GM12874 (cell line): ENCODE results near the gene TEX54.

Experiments used
- TF ChIP-seq, protein P1 (sequence below): IDR thresholded peaks from 2 replicates; pipeline ENCODE4 v1.5.1; 2011; ENCODE audit warnings: low read depth, mild to moderate bottlenecking, control low read depth, low read length, moderate library complexity; ENCODE audit not compliant: insufficient read depth

TEX54 gene

DNA sequence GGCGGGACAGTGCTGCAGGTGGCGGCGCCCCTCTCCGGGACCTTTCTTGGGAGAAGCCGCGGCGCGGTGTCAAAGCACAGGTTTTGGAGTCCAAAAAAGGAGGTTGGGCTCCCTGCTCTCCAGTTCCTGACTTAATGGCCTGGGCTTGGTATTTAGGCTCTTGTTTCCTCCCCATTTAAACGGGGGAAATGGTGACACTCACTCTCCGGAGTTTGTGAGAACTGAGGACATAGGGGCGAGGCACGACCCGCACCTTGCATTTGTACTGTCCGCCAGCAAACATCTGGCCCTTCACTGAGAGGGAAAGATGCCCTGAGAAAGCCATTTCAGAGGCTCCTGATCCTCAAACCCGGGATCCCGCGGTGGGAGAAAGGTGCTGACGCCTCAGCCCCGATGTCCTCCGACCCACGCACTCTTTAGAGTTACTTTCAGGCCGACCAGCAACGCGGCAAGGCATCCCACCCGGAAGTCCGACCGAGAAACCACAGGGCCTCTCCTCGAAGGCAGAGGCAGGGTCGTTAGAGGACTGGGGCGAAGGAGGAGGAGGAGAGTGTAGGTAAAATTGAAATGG lies 9.6 kb upstream of the TEX54 start:
- TF ChIP-seq, protein P1, sequence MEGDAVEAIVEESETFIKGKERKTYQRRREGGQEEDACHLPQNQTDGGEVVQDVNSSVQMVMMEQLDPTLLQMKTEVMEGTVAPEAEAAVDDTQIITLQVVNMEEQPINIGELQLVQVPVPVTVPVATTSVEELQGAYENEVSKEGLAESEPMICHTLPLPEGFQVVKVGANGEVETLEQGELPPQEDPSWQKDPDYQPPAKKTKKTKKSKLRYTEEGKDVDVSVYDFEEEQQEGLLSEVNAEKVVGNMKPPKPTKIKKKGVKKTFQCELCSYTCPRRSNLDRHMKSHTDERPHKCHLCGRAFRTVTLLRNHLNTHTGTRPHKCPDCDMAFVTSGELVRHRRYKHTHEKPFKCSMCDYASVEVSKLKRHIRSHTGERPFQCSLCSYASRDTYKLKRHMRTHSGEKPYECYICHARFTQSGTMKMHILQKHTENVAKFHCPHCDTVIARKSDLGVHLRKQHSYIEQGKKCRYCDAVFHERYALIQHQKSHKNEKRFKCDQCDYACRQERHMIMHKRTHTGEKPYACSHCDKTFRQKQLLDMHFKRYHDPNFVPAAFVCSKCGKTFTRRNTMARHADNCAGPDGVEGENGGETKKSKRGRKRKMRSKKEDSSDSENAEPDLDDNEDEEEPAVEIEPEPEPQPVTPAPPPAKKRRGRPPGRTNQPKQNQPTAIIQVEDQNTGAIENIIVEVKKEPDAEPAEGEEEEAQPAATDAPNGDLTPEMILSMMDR: no peak

DNA sequence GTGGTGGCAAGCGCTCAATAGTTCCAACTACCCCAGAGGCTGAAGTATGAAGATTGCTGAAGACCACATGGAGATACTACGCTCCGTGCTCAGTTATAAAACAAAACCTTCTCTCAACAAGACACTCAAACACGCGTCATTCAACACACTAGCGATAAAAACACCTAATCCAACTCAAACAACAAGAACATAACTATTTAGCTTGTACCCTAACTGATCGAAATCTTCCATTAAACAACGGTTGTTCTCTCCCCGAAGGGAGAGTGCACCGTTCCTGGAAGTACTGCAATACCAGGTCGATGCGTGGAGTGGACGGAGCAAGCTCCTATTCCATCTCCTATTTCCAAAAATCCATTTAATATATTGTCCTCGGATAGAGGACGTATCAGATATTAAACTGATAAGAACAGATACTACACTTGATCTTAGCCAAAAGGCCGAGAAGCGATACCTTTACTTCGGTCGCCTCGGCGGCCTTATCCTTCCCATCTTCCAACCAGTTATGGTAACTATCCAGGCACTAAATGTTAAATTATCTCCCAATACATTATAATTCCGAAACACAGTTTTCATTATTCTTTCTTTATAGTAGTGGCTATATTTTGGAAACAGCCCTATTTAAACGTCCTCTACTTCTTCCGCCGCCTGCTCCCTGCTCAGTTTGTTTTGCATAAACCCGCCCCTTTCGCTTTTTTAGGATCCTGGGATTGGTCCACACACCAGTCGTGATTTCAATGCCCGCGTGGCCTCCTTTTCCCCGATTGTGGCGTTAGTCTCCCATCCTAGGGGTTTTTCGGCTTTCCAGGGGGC lies 8.9 kb upstream of the TEX54 start:
- TF ChIP-seq, protein P1: no peak

DNA sequence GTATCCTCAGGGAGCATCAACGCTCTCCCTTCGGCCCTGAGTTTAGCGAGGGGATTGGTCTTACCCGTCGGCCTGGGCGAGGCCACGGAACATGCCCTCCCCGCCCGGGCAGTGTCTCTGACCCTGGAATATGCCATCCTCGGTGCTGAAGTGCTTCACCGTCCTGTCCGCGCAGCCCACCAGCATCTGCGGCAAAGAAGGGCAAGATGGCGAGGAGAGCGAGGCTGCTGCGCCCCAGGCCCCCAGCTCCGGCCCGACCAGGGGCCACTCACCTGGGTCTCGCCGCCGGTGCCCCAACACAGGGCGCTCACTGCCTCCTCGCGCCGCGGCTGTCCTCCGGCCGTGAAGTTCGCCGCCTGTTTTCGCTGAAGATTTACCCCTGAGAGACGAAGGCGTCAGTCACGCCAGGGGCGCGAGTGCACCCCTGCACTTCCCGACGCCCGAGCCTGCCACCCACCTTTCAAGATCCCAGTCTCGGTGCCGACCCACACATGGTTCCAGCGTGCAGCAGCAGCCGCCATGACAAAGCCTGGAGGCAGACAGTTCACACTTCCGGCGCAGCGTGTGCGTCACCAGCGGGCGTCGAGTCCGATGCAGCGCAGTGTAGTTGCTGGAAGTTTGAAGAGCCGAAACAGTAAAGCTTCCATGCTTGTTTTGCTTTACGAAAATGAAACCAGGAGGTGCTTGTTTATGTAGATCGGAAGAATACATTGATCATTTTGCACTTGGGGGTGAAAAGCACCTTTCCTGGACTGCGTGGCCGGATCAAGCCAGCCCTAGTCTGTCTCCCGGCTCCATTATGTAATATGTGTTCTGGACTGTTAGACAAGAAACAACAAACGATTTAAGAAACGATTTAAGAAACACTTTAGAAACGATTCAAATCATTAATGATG lies 6.7 kb upstream of the TEX54 start, which contains the start of gene WDR74:
WDR74 (minus strand) TSS at position 541 of the 896 bp plus-strand sequence; CDS start at position 521, 20 bp downstream.
- TF ChIP-seq, protein P1: no peak

GRCh38 chr11:62835336-62835735 lies 2.7 kb upstream of the TEX54 start:
- TF ChIP-seq, protein P1: no peak

- TF ChIP-seq, protein P1: no peak
Measured at GRCh38 chr11:62831520-62832335, 913 bp downstream of the TEX54 start, which contains the start of gene STX5. TSS of gene STX5 (minus strand) at chr11:62832051. CDS start at chr11:62831243, 808 bp downstream.

DNA sequence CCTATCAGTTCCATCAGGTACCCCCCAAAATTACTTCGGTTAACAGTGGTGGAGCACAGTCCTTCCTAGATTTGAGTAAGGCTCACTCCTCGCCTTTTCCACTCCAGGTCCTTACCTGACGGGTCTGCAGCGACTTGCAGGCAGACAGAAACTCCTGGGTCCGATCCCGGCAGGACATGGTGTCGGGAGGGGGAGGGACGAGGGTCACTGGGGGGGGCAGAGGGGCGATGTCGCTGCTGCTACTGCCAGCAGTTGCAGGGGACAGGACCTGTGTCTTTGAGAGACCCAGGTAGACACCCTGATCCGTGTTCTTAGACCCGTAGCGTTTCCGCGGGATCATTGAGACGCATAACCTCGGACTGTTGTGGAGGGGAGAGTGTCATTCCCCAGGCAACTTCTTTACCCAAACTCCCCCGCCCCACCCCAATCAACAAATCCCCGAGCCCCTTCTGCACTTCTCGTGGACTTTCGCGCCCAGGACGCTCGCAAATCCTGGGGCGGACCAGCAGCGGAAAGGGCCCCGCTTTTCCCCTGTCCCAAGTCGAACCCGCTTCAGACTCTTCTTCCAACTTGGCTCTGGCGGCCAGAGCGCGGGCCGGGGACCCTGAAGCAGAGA lies 1.6 kb downstream of the TEX54 start:
- TF ChIP-seq, protein P1: no peak
